HepG2 (cell line): ENCODE measurements around the gene SMAD7. TPM values are rescaled to one million over a fixed set of nuclear protein-coding genes. Genes with fewer than 3 reads are reported as not detected.

Experiments used
- ATAC-seq: fragments of 200-7000 bp; cut with Tn5 transposase; 3 replicates; pipeline ENCODE4 v1.9.1; 2020; ENCODE audit warnings: mild to moderate bottlenecking, moderate library complexity
- BruUV-seq: library from RNA; stranded (reverse); fragments of 400-500 nt; replicated peaks from 2 replicates; lab custom pipeline; 2021; lab: Mats Ljungman, UMichigan
- CTCF ChIA-PET: fragments of 300-600 bp; formaldehyde crosslinking; extraction: SDS; loops from one replicate; lab custom pipeline; 2021; ENCODE audit warnings: low total read pairs, inconsistent platforms, low intra/inter-chr PET ratio; lab: Yijun Ruan, JAX
- POLR2A ChIA-PET: fragments of 350-600 bp; sonication (Branson Sonifier 250); formaldehyde crosslinking; loops from one replicate; lab custom pipeline; 2020; ENCODE audit warnings: antibody characterized with exemption, inconsistent platforms; lab: Yijun Ruan, JAX
- DNase-seq: peaks from one replicate; pipeline ENCODE4 v3.0.0-alpha.2; 2015; ENCODE audit warnings: low spot score
- FAIRE-seq: peaks from 3 replicates; lab custom pipeline; 2011; peaks lifted over from hg19 to GRCh38; lab: Jason Lieb, UNC
- H2AFZ ChIP-seq: one replicate; pipeline ENCODE4 v1.6.1; 2011; ENCODE audit warnings: low read length, inconsistent platforms
- H3K27ac ChIP-seq: fragments of 300-600 bp; 3 replicates; pipeline ENCODE4 v1.8.0; 2011; ENCODE audit warnings: mixed run types, mild to moderate bottlenecking, mixed read lengths, low read length, inconsistent platforms; ENCODE audit not compliant: insufficient read depth; ENCODE audit errors: extremely low read length
- H3K27me3 ChIP-seq, 2 experiments: fragments of 200-600 bp in 1 of 2; 2 replicates in 1 of 2; 3 replicates in 1 of 2; pipeline versions ENCODE4 v1.6.0 to v1.8.0; 2011; ENCODE audit warnings: low read length in 2 of 2, mild to moderate bottlenecking in 2 of 2, moderate library complexity in 2 of 2, inconsistent platforms in 1 of 2; ENCODE audit not compliant: insufficient read depth in 2 of 2, control insufficient read depth in 1 of 2
- H3K36me3 ChIP-seq, 2 experiments: fragments of 200-600 bp in 1 of 2; replicated peaks in 1 of 2; 2 replicates in 1 of 2; 3 replicates in 1 of 2; pipeline versions ENCODE4 v1.5.1 to v1.8.0; 2011; ENCODE audit warnings: low read length in 2 of 2, inconsistent platforms in 1 of 2; ENCODE audit not compliant: insufficient read depth in 2 of 2, control insufficient read depth in 1 of 2
- H3K4me1 ChIP-seq: 2 replicates; pipeline ENCODE4 v1.5.1; 2012; ENCODE audit warnings: low read length, inconsistent platforms; ENCODE audit not compliant: insufficient read depth
- H3K4me2 ChIP-seq: 2 replicates; pipeline ENCODE4 v1.6.0; 2011; ENCODE audit warnings: low read depth, low read length, inconsistent platforms
- H3K4me3 ChIP-seq, 3 experiments: fragments of 200-600 bp in 1 of 3; sonication (generic), shearing (Covaris generic) in 1 of 3; replicated peaks in 1 of 3; 2 replicates each; pipeline ENCODE4 v1.5.1; 2011 to 2016; ENCODE audit warnings: low read length in 3 of 3, inconsistent platforms in 2 of 3, low read depth in 2 of 3, mild to moderate bottlenecking in 2 of 3, control low read depth in 1 of 3, mixed read lengths in 1 of 3; ENCODE audit not compliant: insufficient read depth in 1 of 3
- H3K79me2 ChIP-seq: one replicate; pipeline ENCODE4 v1.6.1; 2011; ENCODE audit warnings: low read length, inconsistent platforms; ENCODE audit not compliant: insufficient read depth
- H3K9ac ChIP-seq: 2 replicates; pipeline ENCODE4 v1.6.0; 2011; ENCODE audit warnings: mild to moderate bottlenecking, low read depth, low read length, inconsistent platforms; ENCODE audit not compliant: insufficient read depth
- H3K9me3 ChIP-seq: 2 replicates; pipeline ENCODE4 v1.5.1; 2012; ENCODE audit warnings: mild to moderate bottlenecking, low read length
- H4K20me1 ChIP-seq: 2 replicates; pipeline ENCODE4 v1.6.0; 2011; ENCODE audit warnings: inconsistent platforms, mild to moderate bottlenecking, low read length, moderate library complexity; ENCODE audit not compliant: insufficient read depth
- CCAR2 ChIP-seq: fragments of 200-400 bp; formaldehyde crosslinking; optimal IDR thresholded peaks from 2 replicates; pipeline ENCODE3; 2018; ENCODE audit warnings: low read depth, mild to moderate bottlenecking, low read length, moderate library complexity
- CENPT ChIP-seq: sonication (generic); formaldehyde crosslinking; IDR thresholded peaks from 2 replicates; pipeline ENCODE4 v1.8.0; 2022; ENCODE audit warnings: low read depth, mild to moderate bottlenecking, moderate library complexity, missing genetic modification reagents
- CREB1 ChIP-seq, 2 experiments: fragments of 450-650 bp in 1 of 2; IDR thresholded peaks; 2 replicates each; pipeline ENCODE4 v1.6.1; 2016 to 2017; ENCODE audit warnings: control low read depth in 1 of 2, mild to moderate bottlenecking in 1 of 2, missing compliant biosample characterization in 1 of 2, missing genetic modification characterization in 1 of 2
- HMG20B ChIP-seq: conservative IDR thresholded peaks from 2 replicates; pipeline ENCODE4 v1.6.1; 2016; ENCODE audit warnings: missing genetic modification reagents, missing compliant biosample characterization
- PHF5A ChIP-seq: IDR thresholded peaks from one replicate; pipeline ENCODE4 v1.6.1; 2018; ENCODE audit warnings: low read depth, missing genetic modification reagents; ENCODE audit not compliant: unreplicated experiment
- SYNCRIP ChIP-seq: fragments of 200-400 bp; formaldehyde crosslinking; IDR thresholded peaks from 2 replicates; pipeline ENCODE4 v1.6.1; 2018; ENCODE audit warnings: mild to moderate bottlenecking, low read depth, low read length; ENCODE audit not compliant: insufficient read depth
- TBL1XR1 ChIP-seq: fragments of 150-350 bp; IDR thresholded peaks from 2 replicates; pipeline ENCODE4 v1.6.1; 2014; ENCODE audit warnings: borderline replicate concordance, low read length; ENCODE audit not compliant: partially characterized antibody
- ZNF256 ChIP-seq: sonication (generic); formaldehyde crosslinking; conservative IDR thresholded peaks from 2 replicates; pipeline ENCODE4 v1.4.0; 2020; ENCODE audit warnings: missing genetic modification reagents
- WGBS: methylation state at CpG from one replicate; pipeline ENCODE4 v1.1.6; 2017; ENCODE audit warnings: low lambda C conversion rate; 5-methylcytosine and 5-hydroxymethylcytosine counted together
- in situ Hi-C: cut with HindIII; loops from 2 replicates; pipeline ENCODE4 v1.10.0; 2017; ENCODE audit warnings: low pct_unique_long_range_greater_than_20kb; ENCODE audit not compliant: extremely low pct_ligation_motif_present
- intact Hi-C: fragments of 100-400 bp; cut with micrococcal nuclease; formaldehyde crosslinking; loops from one replicate; pipeline ENCODE4 v1.10.0; 2022; ENCODE audit not compliant: unreplicated experiment
- polyA plus RNA-seq, 8 experiments: library from polyadenylated mRNA; depleted of rRNA in 3 of 8; stranded (reverse) in 7 of 8; unstranded in 1 of 8; fragments of >200 nt; fragmentation: Illumina TruSeq in 4 of 8; extraction: Trizol in 4 of 8; gene quantifications; 2 replicates each; pipeline versions ENCODE4 v1.2.1 to v1.2.3, GENCODE V29; 2011 to 2016; ENCODE audit warnings: low read depth in 4 of 8, missing spikeins in 1 of 8, mixed read lengths in 1 of 8; ENCODE audit not compliant: insufficient read depth in 1 of 8
- total RNA-seq, 5 experiments: library from RNA; depleted of rRNA; stranded (reverse); fragments of >200 nt; fragmentation: Illumina TruSeq; extraction: Trizol; gene quantifications; 2 replicates each; pipeline ENCODE4 v1.2.3, GENCODE V29; 2016; ENCODE audit warnings: low read depth in 1 of 5
- TF ChIP-seq, protein P1 (sequence below): sonication (generic); formaldehyde crosslinking; IDR thresholded peaks from 2 replicates; pipeline ENCODE4 v1.4.0; 2020; ENCODE audit warnings: missing genetic modification reagents
- TF ChIP-seq, protein P2 (sequence below): sonication (generic); formaldehyde crosslinking; IDR thresholded peaks from 2 replicates; pipeline ENCODE4 v1.4.0; 2020; ENCODE audit warnings: missing genetic modification reagents
- TF ChIP-seq, protein P3 (sequence below): sonication (generic); formaldehyde crosslinking; IDR thresholded peaks from 2 replicates; pipeline ENCODE4 v1.8.1; 2022; ENCODE audit warnings: mild to moderate bottlenecking, missing genetic modification reagents

Gene SMAD7
- total and polyA plus RNA-seq, 2 of the 13 experiments (the other 11 are each of a cell fraction or from before 2014, with no cell fraction given) = 17.4 to 24.7 TPM

DNA sequence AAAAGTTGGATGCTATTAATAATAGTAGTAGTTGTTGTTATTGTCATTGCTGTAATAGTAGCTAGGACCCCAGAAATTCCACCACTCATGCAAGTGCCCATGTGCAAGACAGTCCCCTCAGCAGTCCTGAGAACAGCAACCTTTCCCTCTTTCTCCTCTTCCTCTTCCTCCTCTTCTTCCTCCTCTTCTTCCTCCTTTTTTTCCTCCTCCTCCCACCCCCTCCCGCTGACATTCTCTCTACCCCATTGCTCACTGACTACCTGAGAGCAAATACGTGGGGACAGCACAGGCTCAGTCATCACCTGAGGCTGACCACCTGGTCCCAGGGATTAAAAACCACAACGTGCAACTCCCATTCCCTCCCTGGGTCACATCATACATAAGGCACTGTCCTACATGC is 41.8 kb downstream of the SMAD7 start:
- WGBS = 57% methylated on average over 3 of the region's 3 CpGs
- intact Hi-C loops = no loop called here
- no peaks in the 10 kb centered on the region for H4K20me1 ChIP-seq
- no peak for DNase-seq
- ATAC-seq = no peak
- no peak for TF ChIP-seq SYNCRIP
- no peak for TF ChIP-seq ZNF256
- TF ChIP-seq, protein P1, sequence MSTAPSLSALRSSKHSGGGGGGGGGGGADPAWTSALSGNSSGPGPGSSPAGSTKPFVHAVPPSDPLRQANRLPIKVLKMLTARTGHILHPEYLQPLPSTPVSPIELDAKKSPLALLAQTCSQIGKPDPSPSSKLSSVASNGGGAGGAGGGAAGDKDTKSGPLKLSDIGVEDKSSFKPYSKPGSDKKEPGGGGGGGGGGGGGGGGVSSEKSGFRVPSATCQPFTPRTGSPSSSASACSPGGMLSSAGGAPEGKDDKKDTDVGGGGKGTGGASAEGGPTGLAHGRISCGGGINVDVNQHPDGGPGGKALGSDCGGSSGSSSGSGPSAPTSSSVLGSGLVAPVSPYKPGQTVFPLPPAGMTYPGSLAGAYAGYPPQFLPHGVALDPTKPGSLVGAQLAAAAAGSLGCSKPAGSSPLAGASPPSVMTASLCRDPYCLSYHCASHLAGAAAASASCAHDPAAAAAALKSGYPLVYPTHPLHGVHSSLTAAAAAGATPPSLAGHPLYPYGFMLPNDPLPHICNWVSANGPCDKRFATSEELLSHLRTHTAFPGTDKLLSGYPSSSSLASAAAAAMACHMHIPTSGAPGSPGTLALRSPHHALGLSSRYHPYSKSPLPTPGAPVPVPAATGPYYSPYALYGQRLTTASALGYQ (CRISPR knock-in tag) = no peak
- TF ChIP-seq, protein P2, sequence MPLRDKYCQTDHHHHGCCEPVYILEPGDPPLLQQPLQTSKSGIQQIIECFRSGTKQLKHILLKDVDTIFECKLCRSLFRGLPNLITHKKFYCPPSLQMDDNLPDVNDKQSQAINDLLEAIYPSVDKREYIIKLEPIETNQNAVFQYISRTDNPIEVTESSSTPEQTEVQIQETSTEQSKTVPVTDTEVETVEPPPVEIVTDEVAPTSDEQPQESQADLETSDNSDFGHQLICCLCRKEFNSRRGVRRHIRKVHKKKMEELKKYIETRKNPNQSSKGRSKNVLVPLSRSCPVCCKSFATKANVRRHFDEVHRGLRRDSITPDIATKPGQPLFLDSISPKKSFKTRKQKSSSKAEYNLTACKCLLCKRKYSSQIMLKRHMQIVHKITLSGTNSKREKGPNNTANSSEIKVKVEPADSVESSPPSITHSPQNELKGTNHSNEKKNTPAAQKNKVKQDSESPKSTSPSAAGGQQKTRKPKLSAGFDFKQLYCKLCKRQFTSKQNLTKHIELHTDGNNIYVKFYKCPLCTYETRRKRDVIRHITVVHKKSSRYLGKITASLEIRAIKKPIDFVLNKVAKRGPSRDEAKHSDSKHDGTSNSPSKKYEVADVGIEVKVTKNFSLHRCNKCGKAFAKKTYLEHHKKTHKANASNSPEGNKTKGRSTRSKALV = no peak
- TF ChIP-seq, protein P3, sequence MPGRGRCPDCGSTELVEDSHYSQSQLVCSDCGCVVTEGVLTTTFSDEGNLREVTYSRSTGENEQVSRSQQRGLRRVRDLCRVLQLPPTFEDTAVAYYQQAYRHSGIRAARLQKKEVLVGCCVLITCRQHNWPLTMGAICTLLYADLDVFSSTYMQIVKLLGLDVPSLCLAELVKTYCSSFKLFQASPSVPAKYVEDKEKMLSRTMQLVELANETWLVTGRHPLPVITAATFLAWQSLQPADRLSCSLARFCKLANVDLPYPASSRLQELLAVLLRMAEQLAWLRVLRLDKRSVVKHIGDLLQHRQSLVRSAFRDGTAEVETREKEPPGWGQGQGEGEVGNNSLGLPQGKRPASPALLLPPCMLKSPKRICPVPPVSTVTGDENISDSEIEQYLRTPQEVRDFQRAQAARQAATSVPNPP (CRISPR knock-in tag) = no peak
- TF ChIP-seq CENPT (CRISPR knock-in tag) = no peak
- TF ChIP-seq HMG20B = no peak
- no peak for TF ChIP-seq CREB1 (IDR thresholded peaks at IDR 0.05)
- no peak for TF ChIP-seq CREB1 (CRISPR knock-in tag; IDR thresholded peaks at IDR 0.05)
- no peak for TF ChIP-seq CCAR2
- no peak for TF ChIP-seq TBL1XR1
- no peak for TF ChIP-seq PHF5A
- peaks cover 30% of the 10 kb centered on the region for H3K4me1 ChIP-seq
- no peak overlapping the region for H3K4me2 ChIP-seq
- H3K27me3 ChIP-seq = no peaks in the 10 kb centered on the region
- FAIRE-seq = no peak
- no peak overlapping the region for H3K27ac ChIP-seq
- in situ Hi-C loops = no loop called here
- H3K79me2 ChIP-seq = no peaks in the 10 kb centered on the region
- BruUV-seq = no TSS peak
- no peak overlapping the region for H2AFZ ChIP-seq
- no peaks in the 10 kb centered on the region for H3K9me3 ChIP-seq
- no peak overlapping the region for H3K4me3 ChIP-seq
- no peak overlapping the region for H3K9ac ChIP-seq
- ChIA-PET CTCF (no interaction called here), POLR2A (no interaction called here)
- H3K36me3 ChIP-seq = no peaks in the 10 kb centered on the region
